Stimulated activated CD8-positive, alpha-beta memory T cell treated with anti-CD3 and anti-CD28 coated beads, Interleukin-4, amount 100 ng/mL, for 48 hours (primary cell): Measurements from ENCODE around the gene GTPBP2.
"Not testable (repeated sequence)": the region's sequence is repeated elsewhere in the genome, so short reads cannot be mapped to it uniquely, and the experiment has no call there.

Experiments used
- DNase-seq: peaks from one replicate; pipeline ENCODE4 v3.0.0-alpha.2; 2020

The GTPBP2 gene, protein sequence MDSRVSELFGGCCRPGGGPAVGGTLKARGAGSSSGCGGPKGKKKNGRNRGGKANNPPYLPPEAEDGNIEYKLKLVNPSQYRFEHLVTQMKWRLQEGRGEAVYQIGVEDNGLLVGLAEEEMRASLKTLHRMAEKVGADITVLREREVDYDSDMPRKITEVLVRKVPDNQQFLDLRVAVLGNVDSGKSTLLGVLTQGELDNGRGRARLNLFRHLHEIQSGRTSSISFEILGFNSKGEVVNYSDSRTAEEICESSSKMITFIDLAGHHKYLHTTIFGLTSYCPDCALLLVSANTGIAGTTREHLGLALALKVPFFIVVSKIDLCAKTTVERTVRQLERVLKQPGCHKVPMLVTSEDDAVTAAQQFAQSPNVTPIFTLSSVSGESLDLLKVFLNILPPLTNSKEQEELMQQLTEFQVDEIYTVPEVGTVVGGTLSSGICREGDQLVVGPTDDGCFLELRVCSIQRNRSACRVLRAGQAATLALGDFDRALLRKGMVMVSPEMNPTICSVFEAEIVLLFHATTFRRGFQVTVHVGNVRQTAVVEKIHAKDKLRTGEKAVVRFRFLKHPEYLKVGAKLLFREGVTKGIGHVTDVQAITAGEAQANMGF

GRCh38 chr6:43629104-43629504, at the start of gene GTPBP2:
GTPBP2 (minus strand) TSS chr6:43629264; CDS start chr6:43629162, 102 bp downstream.
- DNase-seq, result peak; percentile 97

GRCh38 chr6:43678341-43678740, 49.3 kb upstream of the GTPBP2 start:
- DNase-seq, result no peak

DNA sequence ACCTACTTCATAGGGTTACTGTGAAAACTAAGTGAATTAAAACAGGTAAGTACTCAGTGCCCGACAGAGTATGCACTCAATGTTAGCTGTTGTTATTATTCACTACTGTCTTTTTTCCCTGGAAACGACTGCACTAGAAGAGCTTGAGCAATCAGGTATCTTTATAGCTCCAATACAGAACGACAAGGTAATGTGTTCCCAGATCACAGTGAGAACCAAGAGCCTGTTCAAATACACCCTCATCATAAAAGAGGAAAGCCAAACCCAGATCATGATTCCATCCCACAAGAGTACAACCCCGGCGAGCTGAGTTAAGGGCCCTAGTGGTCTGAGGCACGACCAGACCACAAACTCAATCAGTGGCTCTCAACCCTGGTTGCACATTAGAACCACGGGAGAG, 48.7 kb upstream of the GTPBP2 start:
- no peak for DNase-seq

GRCh38 chr6:43676962-43677606, 48.0 kb upstream of the GTPBP2 start:
- DNase-seq, result no peak

- no peak for DNase-seq
These were observed 45.9 kb upstream of the GTPBP2 start for GRCh38 chr6:43674921-43675320.

DNA sequence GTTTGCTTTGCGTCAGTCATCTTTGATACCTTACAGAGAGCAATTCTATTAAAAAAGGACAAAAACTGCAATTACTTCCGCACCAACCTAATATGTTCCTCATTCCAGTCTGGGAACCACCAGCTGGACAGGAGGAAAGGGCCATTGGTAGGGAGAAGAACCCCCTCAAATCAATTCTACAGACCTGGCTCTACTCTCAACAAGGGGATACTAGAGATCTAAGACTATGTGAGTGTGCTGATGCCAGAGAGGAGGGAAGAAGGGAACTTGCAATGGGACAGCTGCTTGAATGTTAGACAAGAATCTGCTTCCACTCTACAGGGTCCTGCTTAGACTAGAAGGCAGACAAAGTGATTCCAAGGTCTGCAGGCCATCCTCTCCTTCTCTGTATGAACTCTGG, 45.2 kb upstream of the GTPBP2 start:
- no peak for DNase-seq

DNA sequence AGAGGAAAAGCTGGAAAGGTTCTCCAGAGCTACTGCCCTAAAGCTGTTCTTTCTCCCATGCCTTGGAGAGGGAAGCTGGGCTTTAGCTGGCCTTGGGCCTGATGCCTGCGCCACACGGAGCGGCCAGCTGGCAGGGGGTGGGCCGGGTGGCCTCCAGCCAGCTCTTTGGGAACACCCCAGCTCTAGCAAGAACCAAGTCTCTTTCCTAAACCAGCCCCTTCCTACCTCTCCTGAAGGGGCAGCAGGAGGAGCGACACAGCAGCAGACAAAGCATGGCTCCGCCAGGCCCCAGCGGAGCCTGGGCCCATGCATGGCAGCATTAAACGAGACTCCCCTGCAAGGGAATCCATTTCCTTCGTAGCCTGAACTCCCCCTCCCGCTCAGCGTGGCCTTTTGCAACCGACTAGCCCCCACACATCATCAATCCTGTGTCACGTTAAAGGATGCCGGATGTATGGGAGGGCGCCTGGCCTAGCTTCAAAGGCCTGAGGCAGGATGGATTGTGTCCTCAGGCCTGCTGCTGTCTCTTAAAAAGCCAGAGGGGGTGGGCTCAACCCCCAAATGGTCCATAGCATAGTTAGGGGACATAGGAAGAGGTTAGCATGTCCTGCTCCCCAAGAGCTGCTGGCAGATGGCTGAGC, 44.5 kb upstream of the GTPBP2 start:
- no peak for DNase-seq

DNA sequence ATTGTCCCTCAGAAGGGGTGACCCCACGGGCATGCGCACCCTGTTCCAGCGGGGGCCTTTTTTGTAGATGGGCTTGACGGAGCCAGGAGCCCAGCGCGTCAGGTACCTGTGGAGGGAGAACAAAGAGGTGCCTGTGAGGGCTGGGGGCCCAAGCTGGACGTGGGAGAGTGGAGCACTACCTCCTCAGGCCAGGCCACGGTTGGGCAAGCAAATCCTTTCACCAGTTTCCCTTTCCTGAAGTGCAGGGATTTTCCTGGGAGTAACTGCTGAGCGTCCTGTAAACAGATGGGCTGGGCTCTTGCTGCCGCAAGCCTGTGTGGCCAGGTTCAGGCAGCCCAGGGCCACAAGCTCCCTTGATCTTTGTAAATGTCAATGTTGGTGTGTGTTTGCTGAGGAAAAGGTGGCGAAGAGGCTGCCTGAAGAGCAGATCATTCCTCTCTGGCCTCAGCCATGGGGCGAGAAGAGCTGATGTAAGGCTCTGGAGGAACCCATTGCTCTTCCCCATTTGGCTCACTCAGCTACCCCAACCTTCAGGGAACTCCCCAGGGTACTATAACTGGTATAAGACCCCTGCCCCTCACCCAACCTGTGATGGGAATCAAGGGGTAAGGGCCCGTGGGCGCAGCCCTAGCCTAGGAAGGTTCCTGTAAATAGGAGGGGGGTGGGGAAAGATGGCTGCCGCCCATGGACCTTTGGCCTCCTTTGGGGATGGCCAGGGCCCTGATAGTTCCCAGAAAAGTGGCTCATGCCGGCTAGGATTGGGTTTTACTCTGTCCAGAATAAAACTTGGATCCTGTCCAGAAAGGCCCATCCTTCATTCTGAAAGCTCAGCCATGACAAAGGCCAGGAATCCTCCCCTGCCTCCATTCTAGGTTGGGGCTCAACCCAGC, 43.0 kb upstream of the GTPBP2 start:
- no peak for DNase-seq

DNA sequence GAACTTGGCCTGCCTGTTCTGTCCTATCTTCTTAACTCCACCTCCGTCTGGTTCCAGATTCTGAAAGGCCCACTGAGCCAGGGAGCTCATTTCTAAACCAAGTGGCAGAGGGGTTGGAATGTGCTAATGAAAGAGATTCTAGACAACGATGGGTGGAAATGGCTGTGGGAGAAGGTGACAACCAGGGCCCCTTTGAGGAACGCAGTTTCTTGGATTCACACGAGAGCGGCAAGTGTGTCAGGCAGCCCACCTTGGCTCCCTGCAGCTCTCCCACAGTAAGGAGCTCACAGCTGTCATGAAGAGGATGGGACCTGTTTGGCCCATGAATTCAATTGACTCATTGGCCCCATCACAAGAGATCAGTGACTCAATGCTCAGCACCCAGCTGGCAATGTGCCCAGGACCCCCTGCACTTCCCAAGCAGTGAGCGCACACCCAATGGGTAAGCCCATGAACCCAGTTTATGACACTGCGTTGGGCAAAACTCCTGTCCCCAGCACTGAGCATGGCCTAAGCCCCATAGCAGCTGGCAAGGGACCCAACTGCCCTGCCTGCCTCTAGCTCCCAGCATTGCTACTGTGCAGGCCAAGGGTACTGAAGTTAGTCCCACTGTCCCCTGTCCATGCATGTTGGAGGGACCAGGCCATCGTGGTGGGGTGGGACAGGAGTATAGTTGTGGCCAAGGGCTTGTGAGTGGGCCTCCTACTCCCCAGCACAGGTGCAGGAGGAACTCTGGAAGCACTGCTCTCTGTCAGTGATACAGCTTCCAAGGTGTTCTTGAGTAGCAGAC, 42.1 kb upstream of the GTPBP2 start:
- DNase-seq, result no peak

DNA sequence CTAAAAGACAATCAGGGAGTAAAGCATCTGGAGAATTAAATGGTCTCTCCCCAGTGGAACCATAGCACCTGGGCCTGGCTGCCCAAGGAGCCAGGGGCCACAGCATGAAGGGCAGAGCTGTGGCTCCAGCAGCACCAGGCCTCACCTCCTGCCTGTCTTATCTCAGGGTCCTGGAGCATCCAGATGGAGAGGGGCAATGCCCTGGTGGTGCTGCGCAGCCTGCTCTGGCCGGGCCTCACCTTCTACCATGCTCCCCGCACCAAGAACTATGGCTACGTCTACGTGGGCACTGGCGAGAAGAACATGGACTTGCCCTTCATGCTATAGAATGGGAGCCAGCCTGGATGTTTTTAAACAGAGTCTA, 41.5 kb upstream of the GTPBP2 start:
- no peak for DNase-seq

GRCh38 chr6:43669922-43670622, 41.0 kb upstream of the GTPBP2 start:
- peak; percentile 41 for DNase-seq

- DNase-seq, result no peak
These were observed 40.2 kb upstream of the GTPBP2 start for GRCh38 chr6:43669050-43669921.

- DNase-seq, result peak; percentile 69
These were observed 39.3 kb upstream of the GTPBP2 start for GRCh38 chr6:43668151-43669028.

DNA sequence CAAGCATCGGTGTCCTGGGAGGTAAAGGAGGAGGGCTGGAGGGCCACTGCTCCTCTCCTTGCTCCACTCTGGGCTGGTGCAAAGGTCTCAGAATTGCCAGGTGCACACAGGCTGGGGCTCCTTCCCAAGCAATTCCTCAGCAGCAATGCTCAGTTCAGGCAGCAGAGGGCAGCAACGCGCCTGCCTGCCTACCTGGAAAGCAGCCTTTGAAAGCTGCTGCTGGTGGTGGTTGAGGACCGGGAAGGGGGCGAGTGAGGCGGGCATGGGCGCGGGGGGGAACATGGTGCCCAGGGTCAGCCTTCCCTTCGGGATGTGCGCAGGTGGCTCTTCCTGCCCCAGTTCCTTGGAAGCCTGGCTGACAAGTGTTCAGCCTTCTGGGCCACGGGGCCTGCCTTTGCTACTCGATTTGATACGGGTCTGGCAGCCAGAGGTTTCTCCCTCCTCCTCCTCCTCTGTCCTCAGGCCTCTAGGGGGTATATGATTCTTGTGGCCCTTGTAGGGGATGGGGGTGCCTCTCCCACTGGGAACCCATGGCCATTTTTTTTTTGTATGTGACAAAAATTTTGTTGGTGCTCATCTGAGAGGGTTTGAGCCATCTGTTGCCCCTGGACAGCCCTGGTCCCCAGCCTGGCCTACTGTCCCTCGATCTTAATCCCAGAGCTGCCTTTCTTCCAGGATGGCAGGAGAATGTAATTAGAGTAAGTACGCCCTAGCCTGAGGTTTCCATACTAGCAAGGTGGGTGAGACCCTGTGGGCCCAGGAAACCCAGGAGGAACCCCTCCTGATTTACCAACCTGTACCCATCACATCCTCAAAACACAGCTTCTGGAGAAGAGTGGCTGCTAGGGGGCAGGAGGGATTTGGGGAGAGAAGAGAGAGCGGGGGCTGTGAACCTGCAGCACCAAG, 38.4 kb upstream of the GTPBP2 start:
- peak; percentile 96 for DNase-seq

DNA sequence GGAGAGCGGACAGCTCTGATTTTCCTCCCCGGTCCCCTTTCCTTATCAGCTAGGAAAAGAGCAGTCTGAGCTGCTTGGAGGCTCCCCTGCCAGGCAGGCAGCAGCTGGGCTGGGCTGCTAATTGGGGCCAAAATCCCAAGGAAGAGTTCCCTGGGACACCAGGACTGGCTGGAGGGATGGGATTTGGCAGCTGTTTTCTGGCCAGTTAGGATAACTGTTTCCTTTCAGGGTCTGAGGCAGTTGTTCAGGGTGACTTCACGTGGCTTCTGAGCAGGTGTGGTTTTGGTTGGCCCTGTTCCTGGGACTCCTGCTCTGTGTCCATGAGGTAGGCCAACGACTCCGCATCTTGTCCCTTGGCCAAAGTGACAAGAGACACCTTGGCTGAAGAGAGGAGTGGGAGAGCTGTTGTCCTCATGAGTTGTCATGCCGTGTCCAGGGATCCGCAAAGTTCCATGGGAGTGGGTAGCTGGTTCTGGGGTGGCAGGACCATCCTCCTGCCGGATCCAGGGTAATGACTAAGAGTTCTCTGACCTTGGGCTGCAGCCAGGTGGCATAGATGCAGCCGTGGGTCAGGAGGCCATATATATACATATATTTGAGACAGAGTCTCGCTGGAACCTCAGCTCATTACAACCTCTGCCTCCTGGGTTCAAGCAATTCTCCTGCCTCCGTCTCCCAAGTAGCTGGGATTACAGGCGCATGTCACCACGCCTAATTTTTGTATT, 37.3 kb upstream of the GTPBP2 start:
- no peak for DNase-seq

DNA sequence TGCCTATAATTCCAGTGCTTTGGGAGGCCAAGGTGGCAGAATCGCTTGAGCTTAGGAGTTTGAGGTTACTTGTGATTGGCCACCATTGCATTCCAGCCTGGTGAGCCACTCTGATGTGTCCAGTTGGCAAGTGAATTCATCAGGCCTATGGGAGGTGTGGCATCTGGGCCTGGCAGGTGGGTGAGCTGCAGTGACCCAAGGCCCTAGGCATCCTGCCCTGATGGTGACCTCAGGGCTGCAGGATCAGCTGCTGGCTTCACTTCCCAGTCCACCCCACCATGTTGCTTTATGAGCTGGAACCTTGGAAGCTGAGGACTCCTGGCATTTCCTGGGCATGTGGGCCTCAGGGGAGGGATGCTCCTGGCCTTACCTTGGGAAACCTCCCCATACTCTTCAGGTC, 36.3 kb upstream of the GTPBP2 start:
- DNase-seq, result no peak

DNA sequence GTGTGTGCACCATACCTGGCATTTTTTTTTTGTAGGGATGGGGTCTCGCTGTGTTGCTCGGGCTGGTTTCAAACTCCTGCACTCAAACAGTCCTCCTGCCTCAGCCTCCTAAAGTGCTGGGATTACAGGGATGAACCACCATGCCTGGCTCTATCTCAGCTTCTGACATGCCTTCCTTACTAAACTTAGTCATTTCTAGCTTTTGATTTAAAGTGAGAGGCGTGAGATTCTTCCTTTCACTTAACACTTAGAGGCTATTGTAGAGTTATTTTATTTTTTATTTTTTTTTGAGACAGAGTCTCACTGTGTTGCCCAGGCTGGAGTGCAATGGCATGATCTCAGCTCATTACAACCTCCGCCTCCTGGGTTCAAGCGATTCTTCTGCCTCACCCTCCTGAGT, 33.9 kb upstream of the GTPBP2 start:
- DNase-seq, result not testable (repeated sequence)
